HG02763 (cell line): Measurements from ENCODE around the gene ZNF213.

Experiments used
- ATAC-seq: cut with Tn5 transposase; IDR thresholded peaks from one replicate; pipeline ENCODE4 v1.9.1; 2021; ENCODE audit warnings: mild to moderate bottlenecking, moderate library complexity; ENCODE audit not compliant: unreplicated experiment

Gene ZNF213

DNA sequence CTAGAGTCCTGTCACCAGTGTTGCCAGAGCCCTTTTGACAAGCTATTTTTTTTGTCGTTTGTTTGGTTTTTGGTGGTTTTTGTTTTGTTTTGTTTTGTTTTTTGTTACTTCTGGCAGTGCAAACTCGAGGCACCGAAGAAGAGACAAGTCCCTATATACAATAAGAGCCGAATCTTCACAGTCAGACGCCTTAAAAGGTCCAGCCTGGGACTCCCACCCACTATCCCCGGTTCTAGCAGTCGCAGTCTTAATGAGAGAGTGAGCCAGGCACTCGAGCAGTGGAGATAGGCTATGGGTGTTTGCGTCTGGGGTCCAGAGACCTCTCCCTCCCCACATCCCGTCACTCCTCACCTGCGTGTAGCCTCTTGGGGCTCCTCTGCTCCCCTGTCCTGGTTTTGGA, 55.0 kb downstream of the ZNF213 start:
- ATAC-seq = no peak

DNA sequence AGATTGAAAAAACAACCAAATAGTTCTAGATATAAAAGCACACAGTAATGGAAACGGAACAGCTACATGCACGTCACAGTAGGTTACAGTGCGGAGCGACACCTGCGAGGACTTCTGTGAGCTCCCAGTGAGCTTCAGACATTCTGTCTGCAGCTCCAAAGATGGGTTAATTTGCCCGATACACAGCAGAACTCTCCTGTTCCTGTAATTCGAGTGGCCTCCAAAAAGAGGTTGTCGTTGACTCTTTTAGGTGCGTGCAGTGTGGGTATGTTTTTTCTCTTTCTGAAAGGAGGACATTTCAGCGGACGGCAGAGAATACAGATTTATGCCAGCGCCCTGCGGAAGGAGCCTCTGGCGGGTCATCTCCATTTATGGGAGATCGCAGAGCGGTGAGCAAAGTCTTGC, 56.1 kb downstream of the ZNF213 start:
- no peak for ATAC-seq
